ENCODE measurements around the gene SMARCC2. TPM values are rescaled to one million over a fixed set of nuclear protein-coding genes. Genes with fewer than 3 reads are reported as not detected.

Gene SMARCC2
- total and polyA plus RNA-seq, 2 of the 13 experiments (the other 11 are each of a cell fraction or from before 2014, with no cell fraction given), result 21.3 to 24.1 TPM

DNA sequence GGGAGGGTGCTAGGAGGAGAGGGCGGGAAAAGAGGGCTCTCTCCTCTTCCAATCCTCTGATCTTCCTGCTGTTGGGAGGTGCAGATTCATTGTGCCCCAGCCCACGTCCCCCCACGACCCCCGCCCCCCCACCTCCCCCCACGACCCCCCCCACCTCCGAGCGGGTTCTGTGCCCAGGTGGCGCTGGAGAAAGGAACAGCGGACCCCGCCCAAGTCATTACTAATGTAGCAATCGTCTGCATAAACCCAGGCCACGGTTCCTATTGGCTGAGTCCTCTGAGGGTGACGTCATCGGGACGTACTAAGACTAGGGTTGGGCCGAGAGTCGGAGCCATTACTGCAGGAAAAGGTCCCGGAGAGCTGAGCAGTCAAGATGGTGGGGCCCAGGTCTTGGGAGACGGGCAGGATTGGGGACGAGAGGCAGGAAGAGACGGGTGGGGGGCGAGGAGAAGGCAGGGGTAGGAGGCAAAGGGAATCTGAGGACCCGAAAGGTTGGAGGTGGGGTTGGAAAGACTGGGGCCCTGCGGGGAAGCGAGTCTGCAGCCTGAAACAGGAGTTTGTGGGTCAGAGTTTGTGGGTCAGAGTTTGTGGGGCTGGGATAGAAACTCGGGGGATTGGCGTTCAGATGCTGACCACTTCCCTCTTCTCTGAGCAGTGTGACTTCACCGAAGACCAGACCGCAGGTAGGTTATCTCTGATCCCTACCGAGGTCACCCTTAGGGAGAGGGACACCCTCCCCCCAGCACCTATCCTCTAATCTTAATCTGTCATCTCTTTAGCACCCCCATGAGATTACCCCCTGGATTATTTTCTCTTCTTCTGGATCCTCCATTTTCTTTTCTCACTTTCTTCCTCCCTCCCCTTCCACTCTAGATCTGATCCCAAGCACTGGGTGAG, 31.0 kb downstream of the SMARCC2 start, which contains the start of gene MYL6 (continued):
- TF ChIP-seq, protein P1, sequence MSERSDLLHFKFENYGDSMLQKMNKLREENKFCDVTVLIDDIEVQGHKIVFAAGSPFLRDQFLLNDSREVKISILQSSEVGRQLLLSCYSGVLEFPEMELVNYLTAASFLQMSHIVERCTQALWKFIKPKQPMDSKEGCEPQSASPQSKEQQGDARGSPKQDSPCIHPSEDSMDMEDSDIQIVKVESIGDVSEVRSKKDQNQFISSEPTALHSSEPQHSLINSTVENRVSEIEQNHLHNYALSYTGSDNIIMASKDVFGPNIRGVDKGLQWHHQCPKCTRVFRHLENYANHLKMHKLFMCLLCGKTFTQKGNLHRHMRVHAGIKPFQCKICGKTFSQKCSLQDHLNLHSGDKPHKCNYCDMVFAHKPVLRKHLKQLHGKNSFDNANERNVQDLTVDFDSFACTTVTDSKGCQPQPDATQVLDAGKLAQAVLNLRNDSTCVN (CRISPR knock-in tag; IDR thresholded peaks at IDR 0.05; ENCODE audit: borderline replicate concordance), result no peak
- TF ChIP-seq NCOA1 (CRISPR knock-in tag; IDR thresholded peaks at IDR 0.05), result no peak
- TF ChIP-seq ZSCAN25 (CRISPR knock-in tag; IDR thresholded peaks at IDR 0.05), result 0 out of 2 replicates have a peak, but pooled peaks have one; percentile 50
- peak; percentile 22; the same call in 1 of the 2 replicates for TF ChIP-seq ELF3 (CRISPR knock-in tag; IDR thresholded peaks at IDR 0.05)
- TF ChIP-seq SALL2 (CRISPR knock-in tag; IDR thresholded peaks at IDR 0.05), result no peak
- TF ChIP-seq, protein P2, sequence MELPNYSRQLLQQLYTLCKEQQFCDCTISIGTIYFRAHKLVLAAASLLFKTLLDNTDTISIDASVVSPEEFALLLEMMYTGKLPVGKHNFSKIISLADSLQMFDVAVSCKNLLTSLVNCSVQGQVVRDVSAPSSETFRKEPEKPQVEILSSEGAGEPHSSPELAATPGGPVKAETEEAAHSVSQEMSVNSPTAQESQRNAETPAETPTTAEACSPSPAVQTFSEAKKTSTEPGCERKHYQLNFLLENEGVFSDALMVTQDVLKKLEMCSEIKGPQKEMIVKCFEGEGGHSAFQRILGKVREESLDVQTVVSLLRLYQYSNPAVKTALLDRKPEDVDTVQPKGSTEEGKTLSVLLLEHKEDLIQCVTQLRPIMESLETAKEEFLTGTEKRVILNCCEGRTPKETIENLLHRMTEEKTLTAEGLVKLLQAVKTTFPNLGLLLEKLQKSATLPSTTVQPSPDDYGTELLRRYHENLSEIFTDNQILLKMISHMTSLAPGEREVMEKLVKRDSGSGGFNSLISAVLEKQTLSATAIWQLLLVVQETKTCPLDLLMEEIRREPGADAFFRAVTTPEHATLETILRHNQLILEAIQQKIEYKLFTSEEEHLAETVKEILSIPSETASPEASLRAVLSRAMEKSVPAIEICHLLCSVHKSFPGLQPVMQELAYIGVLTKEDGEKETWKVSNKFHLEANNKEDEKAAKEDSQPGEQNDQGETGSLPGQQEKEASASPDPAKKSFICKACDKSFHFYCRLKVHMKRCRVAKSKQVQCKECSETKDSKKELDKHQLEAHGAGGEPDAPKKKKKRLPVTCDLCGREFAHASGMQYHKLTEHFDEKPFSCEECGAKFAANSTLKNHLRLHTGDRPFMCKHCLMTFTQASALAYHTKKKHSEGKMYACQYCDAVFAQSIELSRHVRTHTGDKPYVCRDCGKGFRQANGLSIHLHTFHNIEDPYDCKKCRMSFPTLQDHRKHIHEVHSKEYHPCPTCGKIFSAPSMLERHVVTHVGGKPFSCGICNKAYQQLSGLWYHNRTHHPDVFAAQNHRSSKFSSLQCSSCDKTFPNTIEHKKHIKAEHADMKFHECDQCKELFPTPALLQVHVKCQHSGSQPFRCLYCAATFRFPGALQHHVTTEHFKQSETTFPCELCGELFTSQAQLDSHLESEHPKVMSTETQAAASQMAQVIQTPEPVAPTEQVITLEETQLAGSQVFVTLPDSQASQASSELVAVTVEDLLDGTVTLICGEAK (IDR thresholded peaks at IDR 0.05), result peak; percentile 31; the same call in 1 of the 2 replicates
- TF ChIP-seq, protein P2 (CRISPR knock-in tag; IDR thresholded peaks at IDR 0.05), result no peak; the same call in 1 of the 2 replicates
- peak; percentile 28; the same call in 1 of the 2 replicates for TF ChIP-seq MEF2D (CRISPR knock-in tag; IDR thresholded peaks at IDR 0.05)
- no peak for TF ChIP-seq RXRA (CRISPR knock-in tag; IDR thresholded peaks at IDR 0.05)
- no peak for TF ChIP-seq CCAR2 (optimal IDR thresholded peaks at IDR 0.05; ENCODE audit: low read depth, low read length)
- TF ChIP-seq, protein P3, sequence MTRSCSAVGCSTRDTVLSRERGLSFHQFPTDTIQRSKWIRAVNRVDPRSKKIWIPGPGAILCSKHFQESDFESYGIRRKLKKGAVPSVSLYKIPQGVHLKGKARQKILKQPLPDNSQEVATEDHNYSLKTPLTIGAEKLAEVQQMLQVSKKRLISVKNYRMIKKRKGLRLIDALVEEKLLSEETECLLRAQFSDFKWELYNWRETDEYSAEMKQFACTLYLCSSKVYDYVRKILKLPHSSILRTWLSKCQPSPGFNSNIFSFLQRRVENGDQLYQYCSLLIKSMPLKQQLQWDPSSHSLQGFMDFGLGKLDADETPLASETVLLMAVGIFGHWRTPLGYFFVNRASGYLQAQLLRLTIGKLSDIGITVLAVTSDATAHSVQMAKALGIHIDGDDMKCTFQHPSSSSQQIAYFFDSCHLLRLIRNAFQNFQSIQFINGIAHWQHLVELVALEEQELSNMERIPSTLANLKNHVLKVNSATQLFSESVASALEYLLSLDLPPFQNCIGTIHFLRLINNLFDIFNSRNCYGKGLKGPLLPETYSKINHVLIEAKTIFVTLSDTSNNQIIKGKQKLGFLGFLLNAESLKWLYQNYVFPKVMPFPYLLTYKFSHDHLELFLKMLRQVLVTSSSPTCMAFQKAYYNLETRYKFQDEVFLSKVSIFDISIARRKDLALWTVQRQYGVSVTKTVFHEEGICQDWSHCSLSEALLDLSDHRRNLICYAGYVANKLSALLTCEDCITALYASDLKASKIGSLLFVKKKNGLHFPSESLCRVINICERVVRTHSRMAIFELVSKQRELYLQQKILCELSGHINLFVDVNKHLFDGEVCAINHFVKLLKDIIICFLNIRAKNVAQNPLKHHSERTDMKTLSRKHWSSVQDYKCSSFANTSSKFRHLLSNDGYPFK (CRISPR knock-in tag; IDR thresholded peaks at IDR 0.05; ENCODE audit: borderline replicate concordance), result no peak
- TF ChIP-seq KLF16 (CRISPR knock-in tag; IDR thresholded peaks at IDR 0.05), result 0 out of 4 replicates have a peak, but pooled peaks of 1 of the 2 experiments have one; percentile 47
- TF ChIP-seq SALL1 (CRISPR knock-in tag; IDR thresholded peaks at IDR 0.05), result peak; percentile 80
- TF ChIP-seq, protein P4, sequence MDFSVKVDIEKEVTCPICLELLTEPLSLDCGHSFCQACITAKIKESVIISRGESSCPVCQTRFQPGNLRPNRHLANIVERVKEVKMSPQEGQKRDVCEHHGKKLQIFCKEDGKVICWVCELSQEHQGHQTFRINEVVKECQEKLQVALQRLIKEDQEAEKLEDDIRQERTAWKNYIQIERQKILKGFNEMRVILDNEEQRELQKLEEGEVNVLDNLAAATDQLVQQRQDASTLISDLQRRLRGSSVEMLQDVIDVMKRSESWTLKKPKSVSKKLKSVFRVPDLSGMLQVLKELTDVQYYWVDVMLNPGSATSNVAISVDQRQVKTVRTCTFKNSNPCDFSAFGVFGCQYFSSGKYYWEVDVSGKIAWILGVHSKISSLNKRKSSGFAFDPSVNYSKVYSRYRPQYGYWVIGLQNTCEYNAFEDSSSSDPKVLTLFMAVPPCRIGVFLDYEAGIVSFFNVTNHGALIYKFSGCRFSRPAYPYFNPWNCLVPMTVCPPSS (IDR thresholded peaks at IDR 0.05), result no peak
